K562 (cell line): Measurements from ENCODE around the gene SLC22A15. TPM values are rescaled to one million over a fixed set of nuclear protein-coding genes. Genes with fewer than 3 reads are reported as not detected.

Source experiments
- ATAC-seq: fragments of 200-7000 bp; cut with Tn5 transposase; 3 replicates; pipeline ENCODE4 v1.9.1; 2020; ENCODE audit warnings: moderate library complexity
- BruUV-seq: library from RNA; stranded (reverse); fragments of 400-500 nt; replicated peaks from 2 replicates; lab custom pipeline; 2021; lab: Mats Ljungman, UMichigan
- CTCF ChIA-PET: fragments of 300-600 bp; formaldehyde crosslinking; extraction: SDS; loops from one replicate; lab custom pipeline; 2021; ENCODE audit warnings: low intra/inter-chr PET ratio; lab: Yijun Ruan, JAX
- POLR2A ChIA-PET: fragments of 300-600, 350-650 bp; sonication (Branson Sonifier 250); formaldehyde crosslinking; extraction: SDS; loops from one replicate; lab custom pipeline; 2021; ENCODE audit warnings: antibody characterized with exemption, inconsistent platforms; lab: Yijun Ruan, JAX
- DNase-seq, 4 experiments: peaks; one replicate each; pipeline versions ENCODE4 v3.0.0 to v3.0.0-alpha.2; 2011 to 2018; ENCODE audit warnings: low spot score in 3 of 4, mixed read lengths in 3 of 4; ENCODE audit errors: extremely low read depth in 1 of 4
- FAIRE-seq: peaks from 2 replicates; lab custom pipeline; 2011; peaks lifted over from hg19 to GRCh38; lab: Jason Lieb, UNC
- H2AFZ ChIP-seq: 2 replicates; pipeline ENCODE4 v1.6.0; 2011; ENCODE audit warnings: low read depth, low read length, control low read depth, inconsistent platforms
- H3K27ac ChIP-seq: fragments of 200-600 bp; 3 replicates; pipeline ENCODE4 v1.8.0; 2011; ENCODE audit warnings: low read depth, mild to moderate bottlenecking, control low read depth, inconsistent platforms, low read length, moderate library complexity, mixed read lengths; ENCODE audit errors: extremely low read depth
- H3K27me3 ChIP-seq, 2 experiments: fragments of 300-600 bp in 1 of 2; 2 replicates in 1 of 2; 3 replicates in 1 of 2; pipeline versions ENCODE4 v1.6.0 to v1.8.0; 2011; ENCODE audit warnings: inconsistent platforms in 2 of 2, low read length in 2 of 2, mild to moderate bottlenecking in 1 of 2, mixed read lengths in 1 of 2, moderate library complexity in 1 of 2; ENCODE audit not compliant: control insufficient read depth in 2 of 2, insufficient read depth in 2 of 2
- H3K36me3 ChIP-seq: fragments of 300-600 bp; 3 replicates; pipeline ENCODE4 v1.8.0; 2011; ENCODE audit warnings: mild to moderate bottlenecking, low read length, inconsistent platforms; ENCODE audit not compliant: control insufficient read depth, insufficient read depth
- H3K4me1 ChIP-seq, 2 experiments: fragments of 200-600 bp in 1 of 2; replicated peaks in 1 of 2; 2 replicates in 1 of 2; 3 replicates in 1 of 2; pipeline versions ENCODE4 v1.5.1 to v1.8.0; 2011; ENCODE audit warnings: inconsistent platforms in 2 of 2, low read length in 2 of 2, mild to moderate bottlenecking in 1 of 2, mixed read lengths in 1 of 2, moderate library complexity in 1 of 2; ENCODE audit not compliant: control insufficient read depth in 2 of 2, insufficient read depth in 2 of 2
- H3K4me2 ChIP-seq: 2 replicates; pipeline ENCODE4 v1.6.1; 2011; ENCODE audit warnings: low read length, control low read depth, inconsistent platforms, mixed read lengths; ENCODE audit not compliant: insufficient read depth
- H3K4me3 ChIP-seq: fragments of 200-600 bp; sonication (generic), shearing (Covaris generic); 2 replicates; pipeline ENCODE4 v1.5.1; 2016; ENCODE audit warnings: control low read depth, inconsistent platforms
- H3K79me2 ChIP-seq: fragments of 200-600 bp; 3 replicates; pipeline ENCODE4 v1.8.0; 2011; ENCODE audit warnings: low read length, inconsistent platforms; ENCODE audit not compliant: control insufficient read depth, insufficient read depth
- H3K9ac ChIP-seq, 2 experiments: 2 replicates each; pipeline versions ENCODE4 v1.6.0 to v1.6.1; 2011; ENCODE audit warnings: low read depth in 2 of 2, low read length in 2 of 2, control low read depth in 1 of 2, inconsistent platforms in 1 of 2, mild to moderate bottlenecking in 1 of 2, mixed read lengths in 1 of 2; ENCODE audit not compliant: insufficient read depth in 1 of 2
- H3K9me1 ChIP-seq: one replicate; pipeline ENCODE4 v1.6.0; 2011; ENCODE audit warnings: inconsistent platforms, mild to moderate bottlenecking, low read length, moderate library complexity; ENCODE audit not compliant: control insufficient read depth, insufficient read depth
- H3K9me3 ChIP-seq: replicated peaks from 2 replicates; pipeline ENCODE4 v1.5.1; 2011; ENCODE audit warnings: low read depth, low read length, inconsistent platforms; ENCODE audit not compliant: control insufficient read depth, insufficient read depth
- H4K20me1 ChIP-seq: replicated peaks from 2 replicates; pipeline ENCODE4 v1.6.1; 2011; ENCODE audit warnings: low read length, inconsistent platforms, mixed read lengths; ENCODE audit not compliant: control insufficient read depth, insufficient read depth
- BRD4 ChIP-seq: fragments of 200-600 bp; sonication (generic); IDR thresholded peaks from 2 replicates; pipeline ENCODE4 v1.6.1; 2017; ENCODE audit warnings: inconsistent platforms
- ELF4 ChIP-seq: fragments of 450-650 bp; formaldehyde crosslinking; IDR thresholded peaks from 2 replicates; pipeline ENCODE4 v1.4.0; 2022; ENCODE audit warnings: missing genetic modification characterization
- KDM4B ChIP-seq, 2 experiments: fragments of 450-650 bp in 1 of 2; sonication (generic) in 1 of 2; IDR thresholded peaks; 2 replicates each; pipeline ENCODE4 v1.6.1; 2016 to 2017; ENCODE audit warnings: borderline replicate concordance in 2 of 2, antibody characterized with exemption in 1 of 2, low read depth in 1 of 2, mild to moderate bottlenecking in 1 of 2
- PCBP1 ChIP-seq: fragments of 200-400 bp; formaldehyde crosslinking; IDR thresholded peaks from 2 replicates; pipeline ENCODE4 v1.6.1; 2018; ENCODE audit warnings: mild to moderate bottlenecking, low read depth, low read length; ENCODE audit not compliant: poor library complexity, severe bottlenecking
- PHB ChIP-seq: fragments of 250-450 bp; sonication (Bioruptor Pico); IDR thresholded peaks from 2 replicates; pipeline ENCODE4 v1.5.0; 2021
- ZBTB2 ChIP-seq: fragments of 450-650 bp; IDR thresholded peaks from 2 replicates; pipeline ENCODE4 v1.6.1; 2016; ENCODE audit warnings: antibody characterized with exemption
- ZFP1 ChIP-seq: fragments of 450-650 bp; formaldehyde crosslinking; IDR thresholded peaks from 2 replicates; pipeline ENCODE4 v1.4.0; 2020; ENCODE audit warnings: mild to moderate bottlenecking, mixed read lengths
- ZNF134 ChIP-seq: fragments of 250-450 bp; sonication (Bioruptor Pico); conservative IDR thresholded peaks from 2 replicates; pipeline ENCODE4 v1.4.0; 2020
- ZNF384 ChIP-seq: IDR thresholded peaks from 2 replicates; pipeline ENCODE4 v1.6.1; 2012; ENCODE audit warnings: low read depth, low read length, improper control_type of control experiment
- WGBS: fragments of 100-300 bp; shearing (Covaris generic); methylation state at CpG from one replicate; pipeline ENCODE4 v1.1.6; 2016; ENCODE audit warnings: low coverage, mixed read lengths; ENCODE audit not compliant: insufficient coverage; ENCODE audit errors: missing lambda C conversion rate; 5-methylcytosine and 5-hydroxymethylcytosine counted together
- in situ Hi-C: fragments of 300-500 bp; cut with MboI; formaldehyde crosslinking; loops from 4 replicates; pipeline ENCODE4 v1.15.0; 2018; ENCODE audit warnings: inconsistent platforms, mixed read lengths
- intact Hi-C: fragments of 100-400 bp; cut with micrococcal nuclease; formaldehyde crosslinking; loops from 2 replicates; pipeline ENCODE4 v1.14.2; 2022
- polyA plus RNA-seq, 8 experiments: library from polyadenylated mRNA; depleted of rRNA in 4 of 8; stranded (reverse) in 5 of 8; unstranded in 3 of 8; fragments of >200 nt; fragmentation: Nextera tagmentation in 2 of 8; fragmentation: Illumina TruSeq in 1 of 8; extraction: Ambion mirVana in 2 of 8; extraction: Trizol in 1 of 8; gene quantifications; 2 replicates each; pipeline versions ENCODE4 v1.2.1 to v1.2.3, GENCODE V29; 2011 to 2014; ENCODE audit warnings: inconsistent platforms in 1 of 8, missing spikeins in 1 of 8
- total RNA-seq, 7 experiments: library from RNA; depleted of rRNA in 6 of 7; stranded (reverse); fragments of >200 nt in 6 of 7; fragmentation: Illumina TruSeq in 2 of 7; extraction: Trizol in 2 of 7; gene quantifications; 2 replicates each; pipeline versions ENCODE4 v1.2.1 to v1.2.3, GENCODE V29; 2011 to 2021; ENCODE audit warnings: low replicate concordance in 1 of 7
- TF ChIP-seq, protein P1 (sequence below), 2 experiments: fragments of 450-650 bp in 1 of 2; sonication (generic) in 1 of 2; formaldehyde crosslinking; conservative IDR thresholded peaks; 2 replicates each; pipeline versions ENCODE4 v1.4.0 to v1.8.1; 2020 to 2022; ENCODE audit warnings: mild to moderate bottlenecking in 1 of 2, missing genetic modification reagents in 1 of 2

Gene SLC22A15
- total and polyA plus RNA-seq, 9 of the 15 experiments (the other 6 are each of a cell fraction or from before 2014, with no cell fraction given), result 0.24 to 2.7 (median 1.2) TPM

DNA sequence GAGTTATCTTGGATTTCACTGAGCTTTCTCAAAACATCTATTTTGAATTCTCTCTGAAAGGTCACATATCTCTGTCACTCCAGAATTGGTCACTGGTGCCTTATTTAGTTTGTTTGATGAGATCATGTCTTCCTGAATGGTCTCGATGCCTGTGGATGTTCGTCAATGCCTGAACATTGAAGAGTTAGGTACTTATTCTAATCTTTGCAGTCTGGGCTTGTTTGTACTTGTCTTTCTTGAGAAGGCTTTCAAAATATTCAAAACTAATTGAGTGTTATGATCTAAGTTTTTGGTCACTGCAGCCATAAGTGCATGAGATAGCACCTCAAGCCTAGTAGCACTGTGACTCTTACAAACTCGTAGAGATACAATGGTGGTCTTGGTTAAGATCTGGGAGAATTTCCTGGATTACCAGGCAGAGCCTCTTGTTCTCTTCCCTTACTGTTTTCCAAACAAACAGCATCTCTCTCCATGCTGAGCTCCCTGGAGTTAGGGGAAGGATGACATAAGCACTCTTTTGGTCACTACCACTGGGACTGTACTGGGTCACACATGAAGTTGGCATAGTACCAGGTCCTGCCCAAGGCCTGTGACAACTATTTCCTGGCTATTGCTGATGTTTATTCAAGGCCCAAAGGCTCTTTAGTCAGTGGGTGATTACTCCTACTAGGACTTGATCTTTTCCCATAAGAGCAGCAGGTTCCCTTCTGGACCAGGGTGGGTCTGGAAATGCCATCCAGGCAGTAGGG is 25.6 kb downstream of the SLC22A15 start:
- no peak for TF ChIP-seq PCBP1
- TF ChIP-seq PHB, result no peak
- TF ChIP-seq, protein P1, sequence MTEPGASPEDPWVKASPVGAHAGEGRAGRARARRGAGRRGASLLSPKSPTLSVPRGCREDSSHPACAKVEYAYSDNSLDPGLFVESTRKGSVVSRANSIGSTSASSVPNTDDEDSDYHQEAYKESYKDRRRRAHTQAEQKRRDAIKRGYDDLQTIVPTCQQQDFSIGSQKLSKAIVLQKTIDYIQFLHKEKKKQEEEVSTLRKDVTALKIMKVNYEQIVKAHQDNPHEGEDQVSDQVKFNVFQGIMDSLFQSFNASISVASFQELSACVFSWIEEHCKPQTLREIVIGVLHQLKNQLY (CRISPR knock-in tag; conservative IDR thresholded peaks at IDR 0.05), result no peak
- TF ChIP-seq ELF4 (CRISPR knock-in tag), result no peak
- no peak for TF ChIP-seq ZNF134 (CRISPR knock-in tag)
- no peak for TF ChIP-seq ZNF384
- TF ChIP-seq KDM4B (IDR thresholded peaks at IDR 0.05; ENCODE audit: borderline replicate concordance in 2 of 2, low read depth in 1 of 2), result no peak
- TF ChIP-seq ZBTB2, result no peak
- TF ChIP-seq BRD4, result no peak
- no peak for TF ChIP-seq ZFP1 (CRISPR knock-in tag)
- no peak overlapping the region for H3K4me2 ChIP-seq
- H3K9me1 ChIP-seq, result no peaks in the 10 kb centered on the region
- no peak for DNase-seq
- no peaks in the 10 kb centered on the region for H3K79me2 ChIP-seq
- no peaks in the 10 kb centered on the region for H3K27me3 ChIP-seq
- no peak for FAIRE-seq
- no peak overlapping the region for H3K9ac ChIP-seq
- ATAC-seq, result no peak
- intact Hi-C loops (no loop called here), in situ Hi-C loops (no loop called here)
- POLR2A ChIA-PET, result interaction anchor here (0.7 kb wide), 1 partner anchor 23 kb away, joined by 3 read pairs; no protein-coding TSS in a partner anchor
- H3K27ac ChIP-seq, result no peak overlapping the region
- BruUV-seq, result no TSS peak
- no peaks in the 10 kb centered on the region for H4K20me1 ChIP-seq
- CTCF ChIA-PET, result no interaction called here
- H3K9me3 ChIP-seq, result no peaks in the 10 kb centered on the region
- H2AFZ ChIP-seq, result no peak overlapping the region
- no peaks in the 10 kb centered on the region for H3K36me3 ChIP-seq
- WGBS, result 4% methylated on average over 3 of the region's 3 CpGs
- H3K4me3 ChIP-seq, result no peak overlapping the region
- H3K4me1 ChIP-seq, result no peaks in the 10 kb centered on the region
